UCSD-AML1 (cell line): ENCODE data around the gene PSMA7.
A peak's percentile ranks its signal among the peaks of the same experiment; 100 is the strongest.

ENCODE experiments used
- DNase-seq: peaks from one replicate; lab custom pipeline; 2025; ENCODE audit not compliant: unreplicated experiment; lab: John Stamatoyannopoulos, UW

Gene PSMA7

GRCh38 chr20:62143081-62143956 lies at the start of gene PSMA7, which contains the start of gene SS18L1:
TSS of gene PSMA7 (minus strand) at chr20:62143394. CDS start at chr20:62143303, 91 bp downstream.
TSS of gene SS18L1 (plus strand) at chr20:62143769. CDS start at chr20:62143821, 52 bp downstream.
- peak; percentile 92 for DNase-seq

- no peak for DNase-seq
These were observed 49.4 kb upstream of the PSMA7 start for GRCh38 chr20:62192635-62193034.

- DNase-seq, result no peak
These were observed 48.8 kb upstream of the PSMA7 start for GRCh38 chr20:62191781-62192559.

GRCh38 chr20:62190639-62191411 lies 47.6 kb upstream of the PSMA7 start:
- DNase-seq, result no peak

GRCh38 chr20:62186887-62187866 lies 44.0 kb upstream of the PSMA7 start:
- no peak for DNase-seq

- DNase-seq, result no peak
These were observed 42.9 kb upstream of the PSMA7 start for GRCh38 chr20:62186096-62186426.

GRCh38 chr20:62183426-62184142 lies 40.4 kb upstream of the PSMA7 start:
- no peak for DNase-seq

GRCh38 chr20:62182469-62183425 lies 39.6 kb upstream of the PSMA7 start, which contains the start of gene MTG2:
TSS of gene MTG2 (plus strand) at chr20:62183028. CDS start at chr20:62193421, 10,393 bp downstream.
- DNase-seq, result peak; percentile 96

- no peak for DNase-seq
These were observed 38.6 kb upstream of the PSMA7 start for GRCh38 chr20:62181808-62182207.

GRCh38 chr20:62179162-62179504 lies 35.9 kb upstream of the PSMA7 start:
- no peak for DNase-seq

GRCh38 chr20:62178316-62179161 lies 35.3 kb upstream of the PSMA7 start:
- DNase-seq, result no peak

GRCh38 chr20:62177307-62177706 lies 34.1 kb upstream of the PSMA7 start:
- DNase-seq, result no peak

- DNase-seq, result no peak
These were observed 33.7 kb upstream of the PSMA7 start for GRCh38 chr20:62176866-62177265.

- no peak for DNase-seq
These were observed 32.5 kb upstream of the PSMA7 start for GRCh38 chr20:62175711-62176110.

- DNase-seq, result no peak
These were observed 31.9 kb upstream of the PSMA7 start for GRCh38 chr20:62174870-62175624.

- DNase-seq, result no peak
These were observed 31.0 kb upstream of the PSMA7 start for GRCh38 chr20:62174021-62174804.
